Activated T-helper 2 cell treated with anti-CD3 and anti-CD28 coated beads, Interferon-gamma antibody, Interleukin-2, Interleukin-4, amounts not matched to agents 10 μg/mL and 5 μg/mL and 100 μg/mL, durations not matched to agents 14 hours and 24 hours and 36 hours (primary cell): Measurements from ENCODE around the gene NT5M. TPM values are rescaled to one million over a fixed set of nuclear protein-coding genes. Genes with fewer than 3 reads are reported as not detected.
"Not testable (repeated sequence)": the region's sequence is repeated elsewhere in the genome, so short reads cannot be mapped to it uniquely, and the experiment has no call there.

Source experiments
- DNase-seq: peaks from one replicate; pipeline ENCODE4 v3.0.0; 2021; ENCODE audit warnings: low spot score
- H3K27ac Mint-ChIP-seq: one replicate; pipeline ENCODE4 v1.8.0; 2021; ENCODE audit warnings: mixed read lengths
- H3K27me3 Mint-ChIP-seq: one replicate; pipeline ENCODE4 v1.8.0; 2021; ENCODE audit warnings: low read depth, mixed read lengths
- H3K36me3 Mint-ChIP-seq: one replicate; pipeline ENCODE4 v1.8.0; 2021; ENCODE audit warnings: low read depth, mixed read lengths
- H3K4me1 Mint-ChIP-seq: one replicate; pipeline ENCODE4 v1.8.0; 2021; ENCODE audit warnings: low read depth, mixed read lengths
- H3K4me3 Mint-ChIP-seq: one replicate; pipeline ENCODE4 v1.8.0; 2021; ENCODE audit warnings: low read depth, mild to moderate bottlenecking, moderate library complexity, mixed read lengths
- H3K9me3 Mint-ChIP-seq: one replicate; pipeline ENCODE4 v1.8.0; 2021; ENCODE audit warnings: mixed read lengths
- intact Hi-C: fragments of 100-400 bp; cut with micrococcal nuclease; formaldehyde crosslinking; loops from one replicate; pipeline ENCODE4 v1.15.1; 2023
- total RNA-seq: library from RNA; stranded (reverse); gene quantifications from 2 replicates; pipeline ENCODE4 v1.2.3, GENCODE V29; 2022

The NT5M gene
- 8.1 and 9.5 TPM in 2 replicates for total RNA-seq

DNA sequence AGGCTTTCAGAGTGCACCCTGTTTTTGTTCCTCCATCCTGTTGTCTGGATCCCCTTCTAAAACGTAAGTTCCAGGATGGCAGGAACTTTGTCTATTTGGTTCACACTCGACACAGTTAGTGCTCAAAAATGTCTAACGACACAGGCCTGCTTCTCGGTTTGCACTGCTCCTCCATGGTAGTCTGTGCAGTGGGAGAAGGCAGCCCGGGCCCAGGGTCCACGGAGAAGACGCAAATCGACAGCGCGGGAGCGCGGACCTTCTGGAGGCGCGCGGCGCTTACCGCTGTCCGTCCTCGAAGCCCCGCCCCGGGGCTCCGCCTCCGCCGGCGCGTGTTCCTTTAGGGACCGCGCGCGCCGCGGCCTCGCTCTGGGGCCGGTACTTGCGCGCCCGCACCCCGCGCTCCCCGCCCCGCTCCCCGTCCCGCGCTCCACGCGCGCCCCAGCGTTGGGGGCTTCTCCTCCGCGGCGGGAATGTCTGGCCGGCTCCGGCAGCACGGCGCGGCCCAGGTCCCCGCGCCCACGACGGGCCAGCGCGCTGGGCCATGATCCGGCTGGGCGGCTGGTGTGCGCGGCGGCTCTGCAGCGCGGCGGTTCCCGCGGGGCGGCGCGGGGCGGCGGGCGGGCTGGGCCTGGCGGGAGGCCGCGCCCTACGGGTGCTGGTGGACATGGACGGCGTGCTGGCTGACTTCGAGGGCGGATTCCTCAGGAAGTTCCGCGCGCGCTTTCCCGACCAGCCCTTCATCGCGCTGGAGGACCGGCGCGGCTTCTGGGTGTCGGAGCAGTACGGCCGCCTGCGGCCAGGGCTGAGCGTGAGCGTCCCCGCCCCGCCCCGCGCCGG lies at the start of gene NT5M:
Gene NT5M (plus strand): TSS at position 364 of the 837 bp plus-strand sequence. CDS start 178 bp downstream, at position 542.
- H3K4me1 Mint-ChIP-seq, result peaks cover 38% of the 10 kb centered on the region
- H3K36me3 Mint-ChIP-seq, result peaks cover 5% of the 10 kb centered on the region
- no peaks in the 10 kb centered on the region for H3K9me3 Mint-ChIP-seq
- peak within 1 kb of the TSS; percentile 88 for H3K4me3 Mint-ChIP-seq
- peak within 1 kb of the TSS; percentile 87 for H3K27ac Mint-ChIP-seq
- no peaks in the 10 kb centered on the region for H3K27me3 Mint-ChIP-seq
- intact Hi-C loops, result loop anchor here (5.0 kb wide), 3 partner anchors 66 to 289 kb away; partner anchors contain the start of genes FLCN, MED9 and PEMT
- DNase-seq, result peak; percentile 71

GRCh38 chr17:17253406-17253805 lies 49.8 kb upstream of the NT5M start:
- Mint-ChIP-seq H3K4me3 (no peak overlapping the region), H3K36me3 (peaks cover 73% of the 10 kb centered on the region), H3K9me3 (no peaks in the 10 kb centered on the region), H3K27me3 (no peaks in the 10 kb centered on the region), H3K4me1 (peaks cover 2% of the 10 kb centered on the region), H3K27ac (no peak overlapping the region)
- no peak for DNase-seq
- intact Hi-C loops, result no loop called here

DNA sequence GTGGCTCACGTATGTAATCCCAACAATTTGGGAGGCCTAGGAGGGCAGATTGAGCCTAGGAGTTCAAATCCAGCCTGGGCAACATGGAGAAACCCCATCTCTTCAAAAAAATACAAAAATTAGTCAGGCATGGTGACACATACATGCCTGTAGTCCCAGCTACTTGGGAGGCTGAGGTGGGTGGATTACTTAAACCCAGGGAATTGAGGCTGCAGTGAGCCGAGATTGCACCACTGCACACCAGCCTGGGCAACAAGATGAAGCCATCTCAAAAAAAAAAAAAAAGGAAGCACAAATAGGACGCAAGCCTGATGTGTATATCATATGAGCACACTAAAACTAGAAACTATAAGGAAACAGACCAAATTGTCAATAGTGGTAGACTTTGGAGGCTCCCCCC lies 49.1 kb upstream of the NT5M start:
- Mint-ChIP-seq H3K27ac (no peak overlapping the region), H3K36me3 (peaks cover 72% of the 10 kb centered on the region)

DNA sequence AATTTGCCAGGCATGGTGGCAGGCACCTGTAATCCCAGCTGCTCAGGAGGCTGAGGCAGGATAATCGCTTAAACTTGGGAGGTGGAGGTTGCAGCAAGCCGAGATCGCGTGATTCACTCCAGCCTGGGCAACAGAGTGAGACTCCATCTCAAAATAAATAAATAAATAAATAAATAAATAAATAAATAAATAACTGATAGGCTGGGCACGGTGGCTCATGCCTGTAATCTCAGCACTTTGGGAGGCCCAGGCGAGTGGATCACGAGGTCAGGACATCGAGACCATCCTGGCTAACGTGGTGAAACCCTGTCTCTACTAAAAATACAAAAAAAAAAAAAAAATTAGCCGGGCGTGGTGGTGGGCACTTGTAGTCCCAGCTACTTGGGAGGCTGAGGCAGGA lies 47.5 kb upstream of the NT5M start:
- peaks cover 75% of the 10 kb centered on the region for H3K36me3 Mint-ChIP-seq
- H3K4me3 Mint-ChIP-seq, H3K4me1 Mint-ChIP-seq, H3K27me3 Mint-ChIP-seq, DNase-seq, intact Hi-C loops, H3K9me3 Mint-ChIP-seq, H3K27ac Mint-ChIP-seq: not testable (repeated sequence)

More for the DNA sequence above, 49.1 kb upstream of the NT5M start:
- peaks cover 2% of the 10 kb centered on the region for H3K4me1 Mint-ChIP-seq
- no peak for DNase-seq
- intact Hi-C loops, result no loop called here
- H3K9me3 Mint-ChIP-seq, result no peaks in the 10 kb centered on the region
- no peak overlapping the region for H3K4me3 Mint-ChIP-seq
- no peaks in the 10 kb centered on the region for H3K27me3 Mint-ChIP-seq

DNA sequence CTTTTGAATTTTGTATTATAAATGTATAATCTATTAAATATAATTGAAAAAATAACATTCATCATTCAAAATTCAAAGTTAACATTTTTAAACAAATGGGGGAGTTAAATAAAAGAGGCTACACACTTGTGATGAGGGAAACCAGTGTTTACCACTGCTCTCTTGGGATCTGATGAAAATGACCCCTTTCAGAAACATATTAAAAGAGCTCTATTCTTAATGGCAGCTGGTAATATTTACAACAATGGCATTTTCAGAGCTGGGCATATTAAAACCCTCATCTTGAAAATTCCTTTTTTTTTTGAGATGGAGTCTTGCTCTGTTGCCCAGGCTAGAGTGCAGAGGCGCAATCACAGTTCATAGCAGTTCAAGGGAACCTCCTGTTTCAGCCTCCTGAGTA lies 46.9 kb upstream of the NT5M start:
- Mint-ChIP-seq H3K27ac (no peak overlapping the region), H3K4me1 (peaks cover 2% of the 10 kb centered on the region), H3K27me3 (no peaks in the 10 kb centered on the region), H3K9me3 (no peaks in the 10 kb centered on the region), H3K36me3 (peaks cover 80% of the 10 kb centered on the region), H3K4me3 (no peak overlapping the region)
- DNase-seq, result no peak
- intact Hi-C loops, result no loop called here

DNA sequence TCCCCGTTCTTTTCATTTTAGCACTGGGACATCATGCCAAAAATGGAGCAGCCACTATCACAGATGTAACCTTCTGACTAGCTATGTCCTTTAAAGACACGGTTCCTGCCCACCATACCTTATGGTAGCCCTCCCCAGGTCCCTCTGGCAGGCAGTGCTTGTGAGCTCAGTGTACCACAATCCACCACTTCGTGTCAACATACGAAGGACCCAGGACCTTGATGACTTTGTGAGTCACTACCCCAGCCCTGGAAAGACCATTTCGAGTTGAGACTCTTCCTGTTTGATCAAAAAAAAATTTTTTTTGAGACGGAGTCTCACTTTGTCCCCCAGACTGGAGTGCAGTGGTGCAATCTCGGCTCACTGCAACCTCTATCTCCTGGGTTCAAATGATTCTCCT lies 45.2 kb upstream of the NT5M start:
- intact Hi-C loops, result no loop called here
- no peak overlapping the region for H3K27ac Mint-ChIP-seq
- no peaks in the 10 kb centered on the region for H3K27me3 Mint-ChIP-seq
- H3K36me3 Mint-ChIP-seq, result peaks cover 74% of the 10 kb centered on the region
- H3K4me3 Mint-ChIP-seq, result no peak overlapping the region
- DNase-seq, result no peak
- H3K9me3 Mint-ChIP-seq, result no peaks in the 10 kb centered on the region
- H3K4me1 Mint-ChIP-seq, result peaks cover 2% of the 10 kb centered on the region

GRCh38 chr17:17258998-17259397 lies 44.2 kb upstream of the NT5M start:
- Mint-ChIP-seq H3K36me3 (peaks cover 70% of the 10 kb centered on the region), H3K9me3 (no peaks in the 10 kb centered on the region), H3K27ac (no peak overlapping the region), H3K27me3 (no peaks in the 10 kb centered on the region), H3K4me3 (no peak overlapping the region), H3K4me1 (no peaks in the 10 kb centered on the region)
- intact Hi-C loops, result no loop called here
- DNase-seq, result no peak

GRCh38 chr17:17264430-17264829 lies 38.7 kb upstream of the NT5M start:
- DNase-seq, result no peak
- H3K4me3 Mint-ChIP-seq, result no peak overlapping the region
- no peaks in the 10 kb centered on the region for H3K9me3 Mint-ChIP-seq
- intact Hi-C loops, result no loop called here
- peaks cover 63% of the 10 kb centered on the region for H3K36me3 Mint-ChIP-seq
- no peaks in the 10 kb centered on the region for H3K27me3 Mint-ChIP-seq
- peaks cover 1% of the 10 kb centered on the region for H3K4me1 Mint-ChIP-seq
- no peak overlapping the region for H3K27ac Mint-ChIP-seq

DNA sequence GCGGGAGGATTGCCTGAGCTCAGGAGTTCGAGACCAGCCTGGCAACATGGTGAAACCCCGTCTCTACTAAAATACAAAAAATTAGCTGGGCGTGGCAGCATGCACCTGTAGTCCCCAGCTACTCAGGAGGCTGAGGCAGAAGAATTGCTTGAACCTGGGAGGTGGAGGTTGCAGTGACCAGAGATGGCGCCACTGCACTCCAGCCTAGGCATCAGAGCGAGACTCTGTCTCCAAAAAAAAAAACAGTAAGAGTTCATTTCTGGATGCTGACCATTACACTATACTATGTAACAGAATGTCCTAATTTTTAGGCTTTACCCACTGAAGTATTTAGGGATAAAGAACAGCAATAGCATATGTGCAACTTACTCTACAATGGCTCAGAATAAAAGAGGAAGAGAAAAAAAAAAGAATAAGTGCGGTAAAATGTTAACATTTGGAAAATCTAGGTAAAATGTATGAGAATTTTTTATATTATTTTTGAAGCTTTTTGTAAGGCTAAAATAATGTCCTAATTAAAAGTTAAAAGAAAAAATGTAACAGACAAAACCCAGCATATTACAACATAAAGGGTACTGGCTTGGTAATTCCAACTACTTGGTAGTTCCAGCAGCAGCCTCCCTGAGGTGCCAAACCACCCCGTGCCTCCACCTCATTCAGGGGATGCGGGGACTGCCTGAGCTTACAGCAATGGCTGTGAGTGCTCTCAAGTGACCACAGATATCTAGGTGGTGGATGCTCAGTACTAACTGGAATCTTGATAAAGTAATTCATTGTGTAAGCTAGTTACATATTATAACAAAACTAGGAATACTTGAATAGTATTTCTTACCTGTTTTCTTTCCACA lies 33.0 kb upstream of the NT5M start:
- H3K27ac Mint-ChIP-seq, result no peak overlapping the region
- no peaks in the 10 kb centered on the region for H3K27me3 Mint-ChIP-seq
- H3K4me3 Mint-ChIP-seq, result no peak overlapping the region
- no peak for DNase-seq
- H3K4me1 Mint-ChIP-seq, result peaks cover 3% of the 10 kb centered on the region
- H3K9me3 Mint-ChIP-seq, result no peaks in the 10 kb centered on the region
- intact Hi-C loops, result no loop called here
- peaks cover 59% of the 10 kb centered on the region for H3K36me3 Mint-ChIP-seq

- H3K4me3 Mint-ChIP-seq, result no peak overlapping the region
- no peaks in the 10 kb centered on the region for H3K9me3 Mint-ChIP-seq
- H3K27me3 Mint-ChIP-seq, result no peaks in the 10 kb centered on the region
- peaks cover 21% of the 10 kb centered on the region for H3K4me1 Mint-ChIP-seq
- DNase-seq, result no peak
- intact Hi-C loops, result no loop called here
- peaks cover 48% of the 10 kb centered on the region for H3K36me3 Mint-ChIP-seq
- H3K27ac Mint-ChIP-seq, result no peak overlapping the region
These were observed 27.2 kb upstream of the NT5M start for GRCh38 chr17:17275971-17276370.

DNA sequence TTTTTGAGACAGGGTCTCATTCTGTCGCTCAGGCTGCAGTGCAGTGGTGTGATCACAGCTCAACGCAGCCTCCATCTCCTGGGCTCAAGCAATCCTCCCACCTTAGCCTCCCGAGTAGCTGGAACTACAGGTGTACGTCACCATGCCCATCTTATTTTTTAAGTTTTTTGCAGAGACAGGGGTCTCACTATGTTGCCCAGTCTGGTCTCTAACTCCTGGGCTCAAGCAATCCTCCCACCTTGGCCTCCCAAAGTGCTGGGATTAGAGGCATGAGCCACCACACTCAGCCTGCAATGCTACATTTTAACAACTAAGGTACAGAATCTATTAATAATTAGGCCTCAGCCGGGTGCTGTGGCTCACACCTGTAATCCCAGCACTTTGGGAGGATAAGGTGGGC lies 25.7 kb upstream of the NT5M start:
- H3K9me3 Mint-ChIP-seq, H3K27ac Mint-ChIP-seq, DNase-seq, intact Hi-C loops, H3K27me3 Mint-ChIP-seq, H3K4me3 Mint-ChIP-seq: not testable (repeated sequence)
- H3K4me1 Mint-ChIP-seq, result peaks cover 32% of the 10 kb centered on the region
- H3K36me3 Mint-ChIP-seq, result peaks cover 46% of the 10 kb centered on the region

GRCh38 chr17:17279316-17279715 lies 23.9 kb upstream of the NT5M start:
- intact Hi-C loops, result no loop called here
- peak overlapping the region; percentile 90 for H3K4me3 Mint-ChIP-seq
- H3K9me3 Mint-ChIP-seq, result no peaks in the 10 kb centered on the region
- peaks cover 30% of the 10 kb centered on the region for H3K4me1 Mint-ChIP-seq
- H3K27me3 Mint-ChIP-seq, result no peaks in the 10 kb centered on the region
- H3K36me3 Mint-ChIP-seq, result peaks cover 29% of the 10 kb centered on the region
- H3K27ac Mint-ChIP-seq, result peak overlapping the region; percentile 45
- DNase-seq, result no peak
